ENCODE results near the gene KCND3. TPM values are rescaled to one million over a fixed set of nuclear protein-coding genes. Genes with fewer than 3 reads are reported as not detected.

Gene KCND3
- total RNA-seq, 4 donors from 2014 or later: 1.0 to 6.9 (median 3.9) TPM

DNA sequence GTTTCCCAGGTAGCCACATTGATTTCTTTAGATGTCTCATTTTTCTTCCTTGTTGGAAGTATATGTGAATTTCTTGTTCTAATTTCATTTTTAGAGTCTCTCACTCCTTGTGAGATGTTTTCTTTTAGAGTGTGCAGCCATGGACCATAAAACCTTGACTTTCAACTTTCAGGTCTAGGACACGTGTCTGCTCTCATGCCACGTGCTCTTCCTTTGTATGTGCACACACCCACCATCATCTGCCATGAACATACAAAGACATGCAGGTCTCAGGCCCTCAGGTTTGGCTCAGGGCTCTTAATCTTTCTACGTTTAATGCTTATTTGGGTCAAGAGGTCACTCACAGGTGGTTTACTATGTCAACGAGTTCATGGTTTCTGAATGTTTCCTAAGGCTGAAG is 163.2 kb downstream of the KCND3 start:
- no peaks in the 10 kb centered on the region for H3K4me1 ChIP-seq
- TF ChIP-seq POLR2A (IDR thresholded peaks at IDR 0.05): no peak
- no peaks in the 10 kb centered on the region for H3K27me3 ChIP-seq
- H3K4me3 ChIP-seq: no peak overlapping the region
- 69 to 74% methylated on average over 4 of the region's 4 CpGs for WGBS, 2 donors
- peaks cover 0 to 10% (median 0%) of the 10 kb centered on the region in 4 donors for H3K9me3 ChIP-seq
- no peak overlapping the region for H3K27ac ChIP-seq
- DNase-seq (ENCODE audit: low spot score in 2 of 2): no peak
- H3K36me3 ChIP-seq: no peaks in the 10 kb centered on the region

GRCh38 chr1:111825217-111825616 is 164.3 kb downstream of the KCND3 start:
- no peaks in the 10 kb centered on the region for H3K4me1 ChIP-seq
- no peak overlapping the region for H3K27ac ChIP-seq
- no peak overlapping the region for H3K4me3 ChIP-seq
- no peak for DNase-seq (ENCODE audit: low spot score in 2 of 2)
- 88 to 92% methylated on average over 3 of the region's 3 CpGs for WGBS, 2 donors
- TF ChIP-seq, protein P1, sequence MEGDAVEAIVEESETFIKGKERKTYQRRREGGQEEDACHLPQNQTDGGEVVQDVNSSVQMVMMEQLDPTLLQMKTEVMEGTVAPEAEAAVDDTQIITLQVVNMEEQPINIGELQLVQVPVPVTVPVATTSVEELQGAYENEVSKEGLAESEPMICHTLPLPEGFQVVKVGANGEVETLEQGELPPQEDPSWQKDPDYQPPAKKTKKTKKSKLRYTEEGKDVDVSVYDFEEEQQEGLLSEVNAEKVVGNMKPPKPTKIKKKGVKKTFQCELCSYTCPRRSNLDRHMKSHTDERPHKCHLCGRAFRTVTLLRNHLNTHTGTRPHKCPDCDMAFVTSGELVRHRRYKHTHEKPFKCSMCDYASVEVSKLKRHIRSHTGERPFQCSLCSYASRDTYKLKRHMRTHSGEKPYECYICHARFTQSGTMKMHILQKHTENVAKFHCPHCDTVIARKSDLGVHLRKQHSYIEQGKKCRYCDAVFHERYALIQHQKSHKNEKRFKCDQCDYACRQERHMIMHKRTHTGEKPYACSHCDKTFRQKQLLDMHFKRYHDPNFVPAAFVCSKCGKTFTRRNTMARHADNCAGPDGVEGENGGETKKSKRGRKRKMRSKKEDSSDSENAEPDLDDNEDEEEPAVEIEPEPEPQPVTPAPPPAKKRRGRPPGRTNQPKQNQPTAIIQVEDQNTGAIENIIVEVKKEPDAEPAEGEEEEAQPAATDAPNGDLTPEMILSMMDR (IDR thresholded peaks at IDR 0.05): no peak
- no peak for TF ChIP-seq POLR2A (IDR thresholded peaks at IDR 0.05)
- no peak for TF ChIP-seq EP300 (IDR thresholded peaks at IDR 0.05)
- H3K36me3 ChIP-seq: no peaks in the 10 kb centered on the region
- H3K27me3 ChIP-seq: no peaks in the 10 kb centered on the region
- peaks cover 0 to 13% (median 0%) of the 10 kb centered on the region in 4 donors for H3K9me3 ChIP-seq

GRCh38 chr1:111822138-111822537 is 167.3 kb downstream of the KCND3 start:
- Histone ChIP-seq H3K36me3 (no peaks in the 10 kb centered on the region), H3K4me1 (no peaks in the 10 kb centered on the region), H3K9me3 (peaks cover 0 to 13% (median 0%) of the 10 kb centered on the region in 4 donors), H3K27ac (no peak overlapping the region), H3K4me3 (no peak overlapping the region), H3K27me3 (no peaks in the 10 kb centered on the region)
- TF ChIP-seq EP300 (IDR thresholded peaks at IDR 0.05) (no peak), POLR2A (IDR thresholded peaks at IDR 0.05) (no peak)
- TF ChIP-seq, protein P1 (IDR thresholded peaks at IDR 0.05): no peak
- WGBS, 2 donors: 95 to 96% methylated on average over 6 of the region's 6 CpGs
- no peak for DNase-seq (ENCODE audit: low spot score in 2 of 2)

DNA sequence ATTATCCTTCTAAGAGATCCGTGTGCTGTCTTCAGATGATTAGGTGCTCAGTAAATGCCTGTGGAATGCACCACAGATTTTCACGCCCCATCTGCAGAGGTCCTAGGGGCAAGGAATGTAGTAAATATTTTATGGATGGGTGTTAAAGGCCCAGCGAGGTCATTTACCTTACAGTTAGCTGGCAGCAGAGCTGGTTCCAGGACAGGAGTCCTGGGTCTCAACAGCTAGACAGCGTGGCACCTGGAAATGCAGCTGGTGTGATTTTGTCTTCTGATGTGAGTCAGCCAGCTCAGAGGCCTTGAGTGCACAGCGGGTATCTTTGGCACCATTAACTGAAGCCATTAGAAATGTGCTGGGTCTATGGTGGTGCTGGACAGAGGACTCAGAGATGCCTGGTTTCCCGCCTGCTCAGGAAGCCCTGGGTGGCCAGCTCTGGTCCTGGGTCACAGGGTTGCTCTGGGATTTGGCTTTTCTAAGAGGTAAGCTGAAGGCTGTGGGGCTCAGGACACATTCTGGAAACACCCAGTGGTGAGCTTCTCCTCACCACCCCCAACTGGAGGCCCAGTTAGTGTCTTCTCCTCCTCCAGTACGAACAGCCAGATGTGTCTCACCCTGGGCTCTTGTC is 168.2 kb downstream of the KCND3 start:
- no peak overlapping the region for H3K4me3 ChIP-seq
- peaks cover 0 to 13% (median 0%) of the 10 kb centered on the region in 4 donors for H3K9me3 ChIP-seq
- DNase-seq (ENCODE audit: low spot score in 2 of 2): no peak
- H3K27ac ChIP-seq: no peak overlapping the region
- no peak for TF ChIP-seq POLR2A (IDR thresholded peaks at IDR 0.05)
- no peak for TF ChIP-seq EP300 (IDR thresholded peaks at IDR 0.05)
- no peaks in the 10 kb centered on the region for H3K4me1 ChIP-seq
- WGBS, 2 donors: 52 to 66% methylated on average over 6 to 7 of the region's 7 CpGs
- H3K27me3 ChIP-seq: no peaks in the 10 kb centered on the region
- no peaks in the 10 kb centered on the region for H3K36me3 ChIP-seq

DNA sequence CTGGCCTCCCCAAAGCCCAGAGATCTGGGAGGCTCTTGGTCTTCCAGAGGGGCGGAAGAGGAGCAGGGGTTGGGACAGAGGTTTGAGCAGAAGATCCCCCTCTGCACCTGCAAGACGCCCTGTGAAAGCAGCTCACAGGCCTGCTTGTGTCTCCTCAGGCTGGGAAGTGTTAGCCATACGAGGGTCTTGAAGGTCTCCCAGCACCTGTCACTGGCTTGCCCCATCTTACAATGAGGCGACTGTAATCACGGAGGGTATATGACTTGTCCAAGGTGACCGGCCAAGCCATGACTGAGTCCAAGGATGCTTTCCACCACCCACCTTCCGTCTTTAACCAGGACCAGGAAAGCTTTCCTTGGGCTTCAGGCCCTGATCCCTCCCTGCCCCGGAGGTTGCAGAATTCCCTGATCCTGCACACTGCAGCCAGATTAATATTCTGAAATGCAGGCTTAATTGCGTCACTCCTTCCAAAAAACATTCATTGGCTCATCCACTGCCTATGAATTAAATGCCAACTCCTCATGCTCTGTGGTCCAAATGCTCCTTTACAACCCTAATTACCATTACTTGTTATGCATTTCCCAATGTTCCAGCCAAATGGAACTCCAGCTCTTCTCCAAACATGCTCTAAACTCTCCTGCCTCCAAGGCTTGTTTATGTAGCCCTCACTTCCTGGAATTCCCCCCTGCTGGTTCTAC is 169.8 kb downstream of the KCND3 start:
- H3K9me3 ChIP-seq: peaks cover 0 to 11% (median 0%) of the 10 kb centered on the region in 4 donors
- no peaks in the 10 kb centered on the region for H3K4me1 ChIP-seq
- H3K4me3 ChIP-seq: no peak overlapping the region
- H3K36me3 ChIP-seq: no peaks in the 10 kb centered on the region
- 65 to 82% methylated on average over 5 to 9 of the region's 9 CpGs for WGBS, 2 donors
- H3K27ac ChIP-seq: no peak overlapping the region
- TF ChIP-seq, protein P1 (IDR thresholded peaks at IDR 0.05): no peak
- TF ChIP-seq POLR2A (IDR thresholded peaks at IDR 0.05) (no peak), EP300 (IDR thresholded peaks at IDR 0.05) (no peak)
- no peaks in the 10 kb centered on the region for H3K27me3 ChIP-seq
- DNase-seq (ENCODE audit: low spot score in 2 of 2): no peak

DNA sequence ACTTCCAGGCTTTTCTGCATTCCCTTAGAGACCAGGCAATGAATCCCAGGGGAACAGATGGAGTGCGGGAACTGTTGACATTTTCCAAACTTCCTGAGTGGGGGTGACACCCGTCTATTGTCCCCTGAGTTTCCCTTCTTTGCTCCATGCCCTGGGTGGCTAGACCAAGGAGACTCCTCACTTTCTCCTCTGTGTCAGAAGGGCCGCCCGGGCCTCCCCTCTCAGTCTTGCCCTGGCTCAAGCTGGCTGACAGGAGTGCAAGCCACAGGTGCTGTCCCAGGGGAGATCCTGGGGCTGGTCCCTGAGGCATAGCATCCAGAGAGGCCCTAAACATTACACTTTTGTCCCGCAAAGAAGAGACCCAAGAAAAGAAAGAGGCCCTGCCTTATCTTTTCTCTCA is 170.9 kb downstream of the KCND3 start:
- no peak overlapping the region for H3K27ac ChIP-seq
- 89 to 92% methylated on average over 5 of the region's 5 CpGs for WGBS, 2 donors
- peaks cover 0 to 5% (median 0%) of the 10 kb centered on the region in 4 donors for H3K9me3 ChIP-seq
- no peak for DNase-seq (ENCODE audit: low spot score in 2 of 2)
- no peaks in the 10 kb centered on the region for H3K36me3 ChIP-seq
- no peak for TF ChIP-seq POLR2A (IDR thresholded peaks at IDR 0.05)
- TF ChIP-seq EP300 (IDR thresholded peaks at IDR 0.05): no peak
- TF ChIP-seq, protein P1 (IDR thresholded peaks at IDR 0.05): no peak
- H3K27me3 ChIP-seq: no peaks in the 10 kb centered on the region
- no peaks in the 10 kb centered on the region for H3K4me1 ChIP-seq
- H3K4me3 ChIP-seq: no peak overlapping the region

Measured in tibial nerve (tissue), 4 donors.